HepG2 (cell line): ENCODE measurements around the gene BAHD1. TPM values are rescaled to one million over a fixed set of nuclear protein-coding genes. Genes with fewer than 3 reads are reported as not detected.

Source experiments
- ATAC-seq: fragments of 200-7000 bp; cut with Tn5 transposase; 3 replicates; pipeline ENCODE4 v1.9.1; 2020; ENCODE audit warnings: mild to moderate bottlenecking, moderate library complexity
- BruUV-seq: library from RNA; stranded (reverse); fragments of 400-500 nt; replicated peaks from 2 replicates; lab custom pipeline; 2021; lab: Mats Ljungman, UMichigan
- CTCF ChIA-PET: fragments of 300-600 bp; formaldehyde crosslinking; extraction: SDS; loops from one replicate; lab custom pipeline; 2021; ENCODE audit warnings: low total read pairs, inconsistent platforms, low intra/inter-chr PET ratio; lab: Yijun Ruan, JAX
- POLR2A ChIA-PET: fragments of 350-600 bp; sonication (Branson Sonifier 250); formaldehyde crosslinking; loops from one replicate; lab custom pipeline; 2020; ENCODE audit warnings: antibody characterized with exemption, inconsistent platforms; lab: Yijun Ruan, JAX
- DNase-seq: peaks from one replicate; pipeline ENCODE4 v3.0.0-alpha.2; 2015; ENCODE audit warnings: low spot score
- FAIRE-seq: peaks from 3 replicates; lab custom pipeline; 2011; peaks lifted over from hg19 to GRCh38; lab: Jason Lieb, UNC
- H2AFZ ChIP-seq: one replicate; pipeline ENCODE4 v1.6.1; 2011; ENCODE audit warnings: low read length, inconsistent platforms
- H3K27ac ChIP-seq: fragments of 300-600 bp; 3 replicates; pipeline ENCODE4 v1.8.0; 2011; ENCODE audit warnings: mixed run types, mild to moderate bottlenecking, mixed read lengths, low read length, inconsistent platforms; ENCODE audit not compliant: insufficient read depth; ENCODE audit errors: extremely low read length
- H3K27me3 ChIP-seq, 2 experiments: fragments of 200-600 bp in 1 of 2; 2 replicates in 1 of 2; 3 replicates in 1 of 2; pipeline versions ENCODE4 v1.6.0 to v1.8.0; 2011; ENCODE audit warnings: low read length in 2 of 2, mild to moderate bottlenecking in 2 of 2, moderate library complexity in 2 of 2, inconsistent platforms in 1 of 2; ENCODE audit not compliant: insufficient read depth in 2 of 2, control insufficient read depth in 1 of 2
- H3K36me3 ChIP-seq, 2 experiments: fragments of 200-600 bp in 1 of 2; replicated peaks in 1 of 2; 2 replicates in 1 of 2; 3 replicates in 1 of 2; pipeline versions ENCODE4 v1.5.1 to v1.8.0; 2011; ENCODE audit warnings: low read length in 2 of 2, inconsistent platforms in 1 of 2; ENCODE audit not compliant: insufficient read depth in 2 of 2, control insufficient read depth in 1 of 2
- H3K4me1 ChIP-seq: 2 replicates; pipeline ENCODE4 v1.5.1; 2012; ENCODE audit warnings: low read length, inconsistent platforms; ENCODE audit not compliant: insufficient read depth
- H3K4me2 ChIP-seq: 2 replicates; pipeline ENCODE4 v1.6.0; 2011; ENCODE audit warnings: low read depth, low read length, inconsistent platforms
- H3K4me3 ChIP-seq, 3 experiments: fragments of 200-600 bp in 1 of 3; sonication (generic), shearing (Covaris generic) in 1 of 3; replicated peaks in 1 of 3; 2 replicates each; pipeline ENCODE4 v1.5.1; 2011 to 2016; ENCODE audit warnings: low read length in 3 of 3, inconsistent platforms in 2 of 3, low read depth in 2 of 3, mild to moderate bottlenecking in 2 of 3, control low read depth in 1 of 3, mixed read lengths in 1 of 3; ENCODE audit not compliant: insufficient read depth in 1 of 3
- H3K79me2 ChIP-seq: one replicate; pipeline ENCODE4 v1.6.1; 2011; ENCODE audit warnings: low read length, inconsistent platforms; ENCODE audit not compliant: insufficient read depth
- H3K9ac ChIP-seq: 2 replicates; pipeline ENCODE4 v1.6.0; 2011; ENCODE audit warnings: mild to moderate bottlenecking, low read depth, low read length, inconsistent platforms; ENCODE audit not compliant: insufficient read depth
- H3K9me3 ChIP-seq: 2 replicates; pipeline ENCODE4 v1.5.1; 2012; ENCODE audit warnings: mild to moderate bottlenecking, low read length
- H4K20me1 ChIP-seq: 2 replicates; pipeline ENCODE4 v1.6.0; 2011; ENCODE audit warnings: inconsistent platforms, mild to moderate bottlenecking, low read length, moderate library complexity; ENCODE audit not compliant: insufficient read depth
- AGO2 ChIP-seq: fragments of 200-400 bp; formaldehyde crosslinking; optimal IDR thresholded peaks from 2 replicates; pipeline ENCODE3; 2017; ENCODE audit warnings: mild to moderate bottlenecking, low read depth, low read length, moderate library complexity
- CAMTA2 ChIP-seq: sonication (generic); formaldehyde crosslinking; IDR thresholded peaks from 2 replicates; pipeline ENCODE4 v1.4.0; 2020; ENCODE audit warnings: mild to moderate bottlenecking, missing genetic modification reagents, borderline replicate concordance
- KDM3A ChIP-seq: IDR thresholded peaks from 2 replicates; pipeline ENCODE4 v1.6.1; 2018; ENCODE audit warnings: low read depth, missing compliant biosample characterization
- SETDB1 ChIP-seq: sonication (generic); formaldehyde crosslinking; IDR thresholded peaks from 2 replicates; pipeline ENCODE4 v1.5.1; 2020; ENCODE audit warnings: missing genetic modification reagents, mild to moderate bottlenecking, borderline replicate concordance
- ZNF143 ChIP-seq: sonication (generic); formaldehyde crosslinking; IDR thresholded peaks from 2 replicates; pipeline ENCODE4 v1.4.0; 2020; ENCODE audit warnings: missing genetic modification reagents
- ZNF354B ChIP-seq: sonication (generic); formaldehyde crosslinking; IDR thresholded peaks from 2 replicates; pipeline ENCODE4 v1.8.0; 2022; ENCODE audit warnings: mild to moderate bottlenecking, missing genetic modification reagents
- ZNF513 ChIP-seq: sonication (generic); formaldehyde crosslinking; conservative IDR thresholded peaks from 2 replicates; pipeline ENCODE4 v1.5.0; 2020; ENCODE audit warnings: missing genetic modification reagents
- ZNF660 ChIP-seq: sonication (generic); formaldehyde crosslinking; IDR thresholded peaks from 2 replicates; pipeline ENCODE4 v1.5.1; 2020; ENCODE audit warnings: mild to moderate bottlenecking, low read depth, missing genetic modification reagents, borderline replicate concordance
- ZNF780A ChIP-seq: sonication (generic); formaldehyde crosslinking; IDR thresholded peaks from 2 replicates; pipeline ENCODE4 v1.8.0; 2022; ENCODE audit warnings: mild to moderate bottlenecking, missing genetic modification reagents, moderate library complexity
- WGBS: methylation state at CpG from one replicate; pipeline ENCODE4 v1.1.6; 2017; ENCODE audit warnings: low lambda C conversion rate; 5-methylcytosine and 5-hydroxymethylcytosine counted together
- in situ Hi-C: cut with HindIII; loops from 2 replicates; pipeline ENCODE4 v1.10.0; 2017; ENCODE audit warnings: low pct_unique_long_range_greater_than_20kb; ENCODE audit not compliant: extremely low pct_ligation_motif_present
- intact Hi-C: fragments of 100-400 bp; cut with micrococcal nuclease; formaldehyde crosslinking; loops from one replicate; pipeline ENCODE4 v1.10.0; 2022; ENCODE audit not compliant: unreplicated experiment
- polyA plus RNA-seq, 8 experiments: library from polyadenylated mRNA; depleted of rRNA in 3 of 8; stranded (reverse) in 7 of 8; unstranded in 1 of 8; fragments of >200 nt; fragmentation: Illumina TruSeq in 4 of 8; extraction: Trizol in 4 of 8; gene quantifications; 2 replicates each; pipeline versions ENCODE4 v1.2.1 to v1.2.3, GENCODE V29; 2011 to 2016; ENCODE audit warnings: low read depth in 4 of 8, missing spikeins in 1 of 8, mixed read lengths in 1 of 8; ENCODE audit not compliant: insufficient read depth in 1 of 8
- total RNA-seq, 5 experiments: library from RNA; depleted of rRNA; stranded (reverse); fragments of >200 nt; fragmentation: Illumina TruSeq; extraction: Trizol; gene quantifications; 2 replicates each; pipeline ENCODE4 v1.2.3, GENCODE V29; 2016; ENCODE audit warnings: low read depth in 1 of 5

The BAHD1 gene
- total and polyA plus RNA-seq, 2 of the 13 experiments (the other 11 are each of a cell fraction or from before 2014, with no cell fraction given) = 3.3 to 8.7 TPM

GRCh38 chr15:40456299-40456712 is 15.6 kb downstream of the BAHD1 start (continued):
- TF ChIP-seq CAMTA2 (CRISPR knock-in tag) = no peak

- TF ChIP-seq ZNF780A (CRISPR knock-in tag) = no peak
- TF ChIP-seq SETDB1 (CRISPR knock-in tag) = no peak
- 100% methylated on average over 1 of the region's 4 CpGs for WGBS
- Histone ChIP-seq H3K9me3 (no peaks in the 10 kb centered on the region), H3K4me3 (no peak overlapping the region), H2AFZ (no peak overlapping the region), H3K27me3 (no peaks in the 10 kb centered on the region), H3K9ac (no peak overlapping the region), H3K4me1 (peaks cover 56% of the 10 kb centered on the region), H4K20me1 (peaks cover 13% of the 10 kb centered on the region; the same call in 1 of the 2 replicates), H3K36me3 (peaks cover 8 to 15% of the 10 kb centered on the region in 2 experiments; a peak in 4 of 5 replicates), H3K4me2 (no peak overlapping the region), H3K27ac (no peak overlapping the region), H3K79me2 (peaks cover 37% of the 10 kb centered on the region)
- no TSS peak for BruUV-seq
- ATAC-seq (no peak), FAIRE-seq (no peak), DNase-seq (no peak)
- CTCF ChIA-PET = no interaction called here
- intact Hi-C loops = no loop called here
- POLR2A ChIA-PET = no interaction called here
- in situ Hi-C loops = no loop called here
Observed at GRCh38 chr15:40456738-40457137, 16.0 kb downstream of the BAHD1 start.

GRCh38 chr15:40458495-40459371 is 18.0 kb downstream of the BAHD1 start:
- CTCF ChIA-PET = no interaction called here
- 97% methylated on average over 12 of the region's 37 CpGs for whole genome bisulfite sequencing
- no peak overlapping the region for H2AFZ ChIP-seq
- H3K27me3 ChIP-seq = no peaks in the 10 kb centered on the region
- H3K36me3 ChIP-seq = peaks cover 14 to 25% of the 10 kb centered on the region in 2 experiments; a peak in 4 of 5 replicates
- ATAC-seq (no peak), FAIRE-seq (no peak), DNase-seq (no peak)
- H3K4me1 ChIP-seq = peaks cover 36% of the 10 kb centered on the region
- TF ChIP-seq ZNF354B (no peak), ZNF513 (CRISPR knock-in tag) (no peak), ZNF660 (CRISPR knock-in tag) (no peak), ZNF143 (CRISPR knock-in tag) (no peak), KDM3A (CRISPR knock-in tag) (no peak), AGO2 (peak; percentile 3)
- H4K20me1 ChIP-seq = peaks cover 4% of the 10 kb centered on the region; the same call in 1 of the 2 replicates
- BruUV-seq = no TSS peak
- no peak overlapping the region for H3K4me2 ChIP-seq
- H3K9ac ChIP-seq = no peak overlapping the region
- in situ Hi-C loops (no loop called here), intact Hi-C loops (no loop called here)
- POLR2A ChIA-PET = no interaction called here
- no peak overlapping the region for H3K4me3 ChIP-seq
- no peak overlapping the region for H3K27ac ChIP-seq
- H3K79me2 ChIP-seq = peaks cover 26% of the 10 kb centered on the region
- no peaks in the 10 kb centered on the region for H3K9me3 ChIP-seq
